Measurements from ENCODE around the gene SIGLEC7.

SIGLEC7 gene

DNA sequence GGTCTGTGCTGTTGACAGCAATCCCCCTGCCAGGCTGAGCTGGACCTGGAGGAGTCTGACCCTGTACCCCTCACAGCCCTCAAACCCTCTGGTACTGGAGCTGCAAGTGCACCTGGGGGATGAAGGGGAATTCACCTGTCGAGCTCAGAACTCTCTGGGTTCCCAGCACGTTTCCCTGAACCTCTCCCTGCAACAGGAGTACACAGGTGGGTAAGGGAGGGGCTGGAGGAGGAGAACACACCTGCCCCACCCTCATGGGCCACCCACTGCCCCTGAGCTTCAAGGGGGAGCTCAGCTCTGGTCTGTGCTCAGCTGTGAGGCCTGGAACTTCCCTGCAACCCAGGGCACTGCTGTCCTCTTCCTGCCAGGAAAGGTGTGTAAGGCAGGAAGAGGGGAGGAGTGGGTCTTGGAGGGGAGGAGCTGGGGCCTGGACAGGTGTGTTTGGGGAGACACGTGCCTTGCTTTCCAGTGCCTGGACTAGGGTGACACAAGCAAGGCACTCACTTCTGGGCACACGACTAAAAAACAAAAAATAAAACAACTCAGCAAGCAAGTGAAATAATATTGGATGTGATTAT lies 3.9 kb downstream of the SIGLEC7 start:
- TF ChIP-seq, protein P1, sequence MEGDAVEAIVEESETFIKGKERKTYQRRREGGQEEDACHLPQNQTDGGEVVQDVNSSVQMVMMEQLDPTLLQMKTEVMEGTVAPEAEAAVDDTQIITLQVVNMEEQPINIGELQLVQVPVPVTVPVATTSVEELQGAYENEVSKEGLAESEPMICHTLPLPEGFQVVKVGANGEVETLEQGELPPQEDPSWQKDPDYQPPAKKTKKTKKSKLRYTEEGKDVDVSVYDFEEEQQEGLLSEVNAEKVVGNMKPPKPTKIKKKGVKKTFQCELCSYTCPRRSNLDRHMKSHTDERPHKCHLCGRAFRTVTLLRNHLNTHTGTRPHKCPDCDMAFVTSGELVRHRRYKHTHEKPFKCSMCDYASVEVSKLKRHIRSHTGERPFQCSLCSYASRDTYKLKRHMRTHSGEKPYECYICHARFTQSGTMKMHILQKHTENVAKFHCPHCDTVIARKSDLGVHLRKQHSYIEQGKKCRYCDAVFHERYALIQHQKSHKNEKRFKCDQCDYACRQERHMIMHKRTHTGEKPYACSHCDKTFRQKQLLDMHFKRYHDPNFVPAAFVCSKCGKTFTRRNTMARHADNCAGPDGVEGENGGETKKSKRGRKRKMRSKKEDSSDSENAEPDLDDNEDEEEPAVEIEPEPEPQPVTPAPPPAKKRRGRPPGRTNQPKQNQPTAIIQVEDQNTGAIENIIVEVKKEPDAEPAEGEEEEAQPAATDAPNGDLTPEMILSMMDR (IDR thresholded peaks at IDR 0.05; ENCODE audit: borderline replicate concordance, insufficient read depth, low read depth, low read length) = no peak
- H3K4me3 ChIP-seq (ENCODE audit: low read depth, low read length) = no peak overlapping the region

GRCh38 chr19:51146751-51147150 lies 4.7 kb downstream of the SIGLEC7 start:
- TF ChIP-seq, protein P1 (IDR thresholded peaks at IDR 0.05; ENCODE audit: borderline replicate concordance, insufficient read depth, low read depth, low read length) = no peak
- H3K4me3 ChIP-seq (ENCODE audit: low read depth, low read length) = no peak overlapping the region

DNA sequence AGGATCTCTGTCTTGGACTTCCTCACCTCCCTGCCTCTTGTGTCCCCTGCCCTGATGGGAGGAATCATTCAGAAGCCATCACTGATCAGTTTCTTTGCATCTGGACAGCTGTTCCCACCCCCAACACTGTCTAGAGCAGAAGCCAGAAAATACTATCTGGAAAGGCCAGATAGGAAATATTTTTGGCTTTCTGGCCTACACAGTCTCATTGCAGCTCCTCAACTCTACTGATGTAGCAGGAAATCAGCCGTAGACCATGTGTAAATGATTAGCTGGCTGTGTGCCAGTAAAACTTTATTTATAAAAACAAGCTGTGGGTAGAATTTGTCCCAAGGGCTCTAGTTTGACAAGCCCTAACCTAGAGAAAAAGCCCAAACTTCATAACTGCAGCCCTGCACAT lies 5.6 kb downstream of the SIGLEC7 start:
- TF ChIP-seq, protein P1 (IDR thresholded peaks at IDR 0.05; ENCODE audit: borderline replicate concordance, insufficient read depth, low read depth, low read length) = no peak
- no peak overlapping the region for H3K4me3 ChIP-seq (ENCODE audit: low read depth, low read length)

DNA sequence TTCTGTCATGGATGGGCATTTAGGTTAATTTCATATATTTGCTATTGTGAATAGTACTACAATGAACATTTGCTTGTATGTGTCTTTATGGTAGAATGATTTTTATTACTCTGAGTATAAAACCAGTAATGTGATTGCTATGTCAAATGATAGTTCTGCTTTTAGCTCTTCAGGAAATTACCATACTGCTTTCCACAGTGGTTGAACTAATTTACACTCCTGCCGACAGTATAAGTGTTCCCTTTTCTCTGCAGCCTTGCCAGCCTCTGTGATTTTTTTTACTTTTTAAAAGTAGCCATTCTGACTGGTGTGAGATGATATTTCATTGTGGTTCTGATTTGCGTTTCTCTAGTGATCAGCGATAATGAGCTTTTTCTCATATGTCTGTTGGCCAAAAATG lies 6.5 kb downstream of the SIGLEC7 start:
- TF ChIP-seq, protein P1 (IDR thresholded peaks at IDR 0.05; ENCODE audit: borderline replicate concordance, insufficient read depth, low read depth, low read length) = no peak
- H3K4me3 ChIP-seq (ENCODE audit: low read depth, low read length) = no peak overlapping the region

DNA sequence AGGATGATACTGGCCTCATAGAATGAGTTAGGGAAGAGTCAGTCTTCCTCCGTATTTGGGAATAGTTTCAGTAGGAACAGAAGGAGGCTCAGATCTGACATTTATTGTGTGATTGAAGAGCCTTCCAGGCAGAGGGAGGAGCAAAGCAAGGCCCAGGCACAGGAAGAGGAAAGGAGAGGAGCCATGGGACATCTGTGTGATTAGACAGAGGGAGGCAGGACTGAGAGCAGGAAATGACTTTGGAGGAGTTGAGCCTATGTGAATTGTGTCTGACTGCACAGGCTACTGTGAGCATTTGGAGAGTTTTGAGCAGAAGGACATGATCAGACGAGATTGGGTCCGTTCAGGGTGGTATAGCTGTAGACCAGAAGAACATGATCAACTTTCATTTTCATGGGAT lies 8.5 kb downstream of the SIGLEC7 start:
- TF ChIP-seq, protein P1 (IDR thresholded peaks at IDR 0.05; ENCODE audit: borderline replicate concordance, insufficient read depth, low read depth, low read length) = no peak
- H3K4me3 ChIP-seq (ENCODE audit: low read depth, low read length) = no peak overlapping the region

- TF ChIP-seq, protein P1 (IDR thresholded peaks at IDR 0.05; ENCODE audit: borderline replicate concordance, insufficient read depth, low read depth, low read length) = no peak
- H3K4me3 ChIP-seq (ENCODE audit: low read depth, low read length) = no peak overlapping the region
Observed at GRCh38 chr19:51156710-51157109, 14.6 kb downstream of the SIGLEC7 start.

DNA sequence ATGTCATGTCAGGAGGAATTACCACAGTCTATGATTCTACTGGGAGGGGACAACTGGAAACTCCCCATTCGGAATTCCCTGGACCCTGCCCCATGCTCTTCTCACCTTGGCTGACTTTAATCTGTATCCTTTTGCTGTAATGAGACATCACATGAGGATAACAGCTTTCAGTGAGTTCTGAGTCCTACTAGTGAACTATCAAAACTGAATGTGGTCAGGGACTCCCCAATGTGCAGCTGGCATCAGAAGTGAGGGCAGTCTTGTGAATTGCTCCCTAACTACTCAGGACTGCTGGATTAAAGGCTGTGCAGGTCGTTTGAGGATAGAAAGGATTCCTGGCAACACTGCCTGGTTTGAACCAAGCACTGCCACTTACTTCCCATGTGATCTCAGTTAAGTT lies 15.2 kb downstream of the SIGLEC7 start:
- no peak overlapping the region for H3K4me3 ChIP-seq (ENCODE audit: low read depth, low read length)
- TF ChIP-seq, protein P1 (IDR thresholded peaks at IDR 0.05; ENCODE audit: borderline replicate concordance, insufficient read depth, low read depth, low read length) = no peak
